ENCODE data around the gene PLEKHG5.
"Not testable (repeated sequence)": the region's sequence is repeated elsewhere in the genome, so short reads cannot be mapped to it uniquely, and the experiment has no call there.

PLEKHG5 gene

GRCh38 chr1:6497215-6497866 is 5.9 kb upstream of the PLEKHG5 start:
- no peaks in the 10 kb centered on the region; the same call in 1 of the 2 replicates for H3K36me3 ChIP-seq (ENCODE audit: control insufficient read depth, insufficient read depth, low read length)
- no CpG with 5 or more reads among the region's 74 CpGs for WGBS (ENCODE audit: insufficient coverage, insufficient read length)
- DNase-seq (ENCODE audit: low read depth, low spot score): no peak
- no peak overlapping the region for H3K27ac ChIP-seq (ENCODE audit: low read length)
- H3K9me3 ChIP-seq (ENCODE audit: control insufficient read depth, insufficient read depth, low read length): no peaks in the 10 kb centered on the region
- H3K27me3 ChIP-seq (ENCODE audit: control insufficient read depth, insufficient read depth, low read length): no peaks in the 10 kb centered on the region; the same call in 1 of the 2 replicates
- H3K4me1 ChIP-seq (ENCODE audit: control insufficient read depth, insufficient read depth, low read length): peaks cover 8% of the 10 kb centered on the region
- peak overlapping the region; percentile 46; the same call in 1 of the 2 replicates for H3K4me3 ChIP-seq (ENCODE audit: low read length)

DNA sequence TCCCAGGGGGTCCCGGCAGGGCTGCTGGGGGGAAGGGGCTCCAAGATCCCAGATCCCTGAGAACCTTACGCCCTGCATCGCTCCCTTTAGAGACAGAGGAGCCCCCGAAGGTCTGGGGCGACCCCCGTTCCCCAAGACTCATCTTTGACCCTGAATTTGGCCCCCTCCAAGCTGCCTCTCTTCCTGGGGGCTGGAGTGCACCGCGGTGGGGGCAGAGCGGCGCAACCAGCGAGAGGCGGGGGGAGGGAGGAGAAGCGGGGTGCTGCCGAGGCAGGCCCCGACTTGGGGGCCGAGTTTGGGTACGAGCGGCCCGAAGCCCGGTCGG is 5.4 kb upstream of the PLEKHG5 start:
- no peak for DNase-seq (ENCODE audit: low read depth, low spot score)
- Histone ChIP-seq H3K36me3 (ENCODE audit: control insufficient read depth, insufficient read depth, low read length) (no peaks in the 10 kb centered on the region; the same call in 1 of the 2 replicates), H3K4me3 (ENCODE audit: low read length) (peak overlapping the region; percentile 39; the same call in 1 of the 2 replicates), H3K9me3 (ENCODE audit: control insufficient read depth, insufficient read depth, low read length) (no peaks in the 10 kb centered on the region), H3K27me3 (ENCODE audit: control insufficient read depth, insufficient read depth, low read length) (no peaks in the 10 kb centered on the region; the same call in 1 of the 2 replicates), H3K4me1 (ENCODE audit: control insufficient read depth, insufficient read depth, low read length) (peaks cover 8% of the 10 kb centered on the region), H3K27ac (ENCODE audit: low read length) (no peak overlapping the region)
- WGBS (ENCODE audit: insufficient coverage, insufficient read length): no CpG with 5 or more reads among the region's 21 CpGs

- Histone ChIP-seq H3K27me3 (ENCODE audit: control insufficient read depth, insufficient read depth, low read length) (no peaks in the 10 kb centered on the region; the same call in 1 of the 2 replicates), H3K36me3 (ENCODE audit: control insufficient read depth, insufficient read depth, low read length) (no peaks in the 10 kb centered on the region; the same call in 1 of the 2 replicates), H3K9me3 (ENCODE audit: control insufficient read depth, insufficient read depth, low read length) (no peaks in the 10 kb centered on the region), H3K4me1 (ENCODE audit: control insufficient read depth, insufficient read depth, low read length) (peaks cover 11% of the 10 kb centered on the region), H3K27ac (ENCODE audit: low read length) (no peak overlapping the region), H3K4me3 (ENCODE audit: low read length) (peak overlapping the region; percentile 39; the same call in 1 of the 2 replicates)
- no peak for DNase-seq (ENCODE audit: low read depth, low spot score)
- no CpG with 5 or more reads among the region's 13 CpGs for WGBS (ENCODE audit: insufficient coverage, insufficient read length)
Observed at GRCh38 chr1:6496365-6496721, 4.9 kb upstream of the PLEKHG5 start.

- Histone ChIP-seq H3K4me3 (ENCODE audit: low read length) (no peak overlapping the region), H3K4me1 (ENCODE audit: control insufficient read depth, insufficient read depth, low read length) (peaks cover 11% of the 10 kb centered on the region), H3K27me3 (ENCODE audit: control insufficient read depth, insufficient read depth, low read length) (no peaks in the 10 kb centered on the region; the same call in 1 of the 2 replicates), H3K9me3 (ENCODE audit: control insufficient read depth, insufficient read depth, low read length) (no peaks in the 10 kb centered on the region), H3K27ac (ENCODE audit: low read length) (no peak overlapping the region), H3K36me3 (ENCODE audit: control insufficient read depth, insufficient read depth, low read length) (no peaks in the 10 kb centered on the region; the same call in 1 of the 2 replicates)
- no peak for DNase-seq (ENCODE audit: low read depth, low spot score)
- WGBS (ENCODE audit: insufficient coverage, insufficient read length): no CpG with 5 or more reads among the region's 14 CpGs
Observed at GRCh38 chr1:6495540-6496364, 4.3 kb upstream of the PLEKHG5 start.

- no CpG with 5 or more reads among the region's 13 CpGs for WGBS (ENCODE audit: insufficient coverage, insufficient read length)
- H3K4me1 ChIP-seq (ENCODE audit: control insufficient read depth, insufficient read depth, low read length): peaks cover 11% of the 10 kb centered on the region
- no peak overlapping the region for H3K27ac ChIP-seq (ENCODE audit: low read length)
- H3K9me3 ChIP-seq (ENCODE audit: control insufficient read depth, insufficient read depth, low read length): no peaks in the 10 kb centered on the region
- DNase-seq (ENCODE audit: low read depth, low spot score): no peak
- H3K4me3 ChIP-seq (ENCODE audit: low read length): no peak overlapping the region
- H3K27me3 ChIP-seq (ENCODE audit: control insufficient read depth, insufficient read depth, low read length): no peaks in the 10 kb centered on the region; the same call in 1 of the 2 replicates
- no peaks in the 10 kb centered on the region; the same call in 1 of the 2 replicates for H3K36me3 ChIP-seq (ENCODE audit: control insufficient read depth, insufficient read depth, low read length)
Observed at GRCh38 chr1:6495041-6495441, 3.6 kb upstream of the PLEKHG5 start.

- H3K4me3 ChIP-seq (ENCODE audit: low read length): no peak overlapping the region
- no peak overlapping the region for H3K27ac ChIP-seq (ENCODE audit: low read length)
- no peaks in the 10 kb centered on the region; the same call in 1 of the 2 replicates for H3K36me3 ChIP-seq (ENCODE audit: control insufficient read depth, insufficient read depth, low read length)
- no peaks in the 10 kb centered on the region for H3K9me3 ChIP-seq (ENCODE audit: control insufficient read depth, insufficient read depth, low read length)
- H3K4me1 ChIP-seq (ENCODE audit: control insufficient read depth, insufficient read depth, low read length): peaks cover 11% of the 10 kb centered on the region
- DNase-seq (ENCODE audit: low read depth, low spot score): no peak
- no CpG with 5 or more reads among the region's 4 CpGs for WGBS (ENCODE audit: insufficient coverage, insufficient read length)
- no peaks in the 10 kb centered on the region; the same call in 1 of the 2 replicates for H3K27me3 ChIP-seq (ENCODE audit: control insufficient read depth, insufficient read depth, low read length)
Observed at GRCh38 chr1:6494627-6495026, 3.2 kb upstream of the PLEKHG5 start.

DNA sequence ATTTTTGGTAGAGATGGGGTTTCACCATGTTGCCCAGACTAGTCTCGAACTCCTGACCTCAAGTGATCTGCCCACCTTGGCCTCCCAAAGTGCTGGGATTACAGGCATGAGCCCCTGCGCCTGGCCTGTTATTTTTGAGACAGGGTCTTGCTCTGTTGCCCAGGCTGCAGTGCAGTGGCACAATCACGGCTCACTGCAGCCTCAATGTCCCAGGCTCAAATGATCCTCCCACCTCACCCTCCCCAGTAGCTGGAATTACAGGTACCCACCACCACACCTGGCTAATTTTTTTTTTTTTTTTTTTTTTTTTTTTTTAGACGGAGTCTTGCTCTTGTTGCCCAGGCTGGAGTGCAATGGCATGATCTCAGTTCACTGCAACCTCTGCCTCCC is 2.4 kb upstream of the PLEKHG5 start:
- not testable (repeated sequence) for H3K9me3 ChIP-seq (ENCODE audit: control insufficient read depth, insufficient read depth, low read length); H3K27ac ChIP-seq (ENCODE audit: low read length); H3K36me3 ChIP-seq (ENCODE audit: control insufficient read depth, insufficient read depth, low read length); H3K27me3 ChIP-seq (ENCODE audit: control insufficient read depth, insufficient read depth, low read length); H3K4me3 ChIP-seq (ENCODE audit: low read length); DNase-seq (ENCODE audit: low read depth, low spot score)
- WGBS (ENCODE audit: insufficient coverage, insufficient read length): no CpG with 5 or more reads among the region's 4 CpGs
- H3K4me1 ChIP-seq (ENCODE audit: control insufficient read depth, insufficient read depth, low read length): peaks cover 11% of the 10 kb centered on the region

DNA sequence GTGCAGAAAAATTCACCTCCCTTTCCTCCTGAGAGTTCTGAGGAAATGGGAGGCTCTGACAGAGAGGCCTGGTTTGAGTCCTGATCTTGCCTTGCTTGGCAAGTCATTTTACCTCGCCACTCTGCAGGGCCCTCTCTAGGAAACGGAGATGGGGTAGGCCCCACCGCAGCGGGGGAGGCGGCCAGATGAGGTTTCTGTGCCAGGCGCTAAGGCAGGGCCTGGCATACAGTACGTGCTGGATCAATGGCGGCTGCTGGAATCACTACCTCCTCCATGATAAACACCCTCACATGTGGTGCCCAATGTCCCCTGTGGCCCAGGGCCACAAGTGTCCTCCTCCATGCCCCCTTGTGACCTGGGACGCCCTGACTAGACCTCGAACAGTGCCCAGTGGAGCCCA is 499 bp upstream of the PLEKHG5 start:
- no CpG with 5 or more reads among the region's 10 CpGs for WGBS (ENCODE audit: insufficient coverage, insufficient read length)
- Histone ChIP-seq H3K36me3 (ENCODE audit: control insufficient read depth, insufficient read depth, low read length) (no peaks in the 10 kb centered on the region; the same call in 1 of the 2 replicates), H3K9me3 (ENCODE audit: control insufficient read depth, insufficient read depth, low read length) (no peaks in the 10 kb centered on the region), H3K4me1 (ENCODE audit: control insufficient read depth, insufficient read depth, low read length) (peaks cover 10% of the 10 kb centered on the region), H3K27ac (ENCODE audit: low read length) (no peak overlapping the region), H3K4me3 (ENCODE audit: low read length) (no peak overlapping the region), H3K27me3 (ENCODE audit: control insufficient read depth, insufficient read depth, low read length) (no peaks in the 10 kb centered on the region; the same call in 1 of the 2 replicates)
- DNase-seq (ENCODE audit: low read depth, low spot score): no peak

GRCh38 chr1:6491081-6491449 is 402 bp downstream of the PLEKHG5 start:
- no peak overlapping the region for H3K27ac ChIP-seq (ENCODE audit: low read length)
- H3K27me3 ChIP-seq (ENCODE audit: control insufficient read depth, insufficient read depth, low read length): no peaks in the 10 kb centered on the region
- no peaks in the 10 kb centered on the region; the same call in 1 of the 2 replicates for H3K36me3 ChIP-seq (ENCODE audit: control insufficient read depth, insufficient read depth, low read length)
- no peaks in the 10 kb centered on the region for H3K9me3 ChIP-seq (ENCODE audit: control insufficient read depth, insufficient read depth, low read length)
- peaks cover 7% of the 10 kb centered on the region for H3K4me1 ChIP-seq (ENCODE audit: control insufficient read depth, insufficient read depth, low read length)
- H3K4me3 ChIP-seq (ENCODE audit: low read length): peak overlapping the region; percentile 63; the same call in 1 of the 2 replicates
- WGBS (ENCODE audit: insufficient coverage, insufficient read length): no CpG with 5 or more reads among the region's 6 CpGs
- no peak for DNase-seq (ENCODE audit: low read depth, low spot score)

DNA sequence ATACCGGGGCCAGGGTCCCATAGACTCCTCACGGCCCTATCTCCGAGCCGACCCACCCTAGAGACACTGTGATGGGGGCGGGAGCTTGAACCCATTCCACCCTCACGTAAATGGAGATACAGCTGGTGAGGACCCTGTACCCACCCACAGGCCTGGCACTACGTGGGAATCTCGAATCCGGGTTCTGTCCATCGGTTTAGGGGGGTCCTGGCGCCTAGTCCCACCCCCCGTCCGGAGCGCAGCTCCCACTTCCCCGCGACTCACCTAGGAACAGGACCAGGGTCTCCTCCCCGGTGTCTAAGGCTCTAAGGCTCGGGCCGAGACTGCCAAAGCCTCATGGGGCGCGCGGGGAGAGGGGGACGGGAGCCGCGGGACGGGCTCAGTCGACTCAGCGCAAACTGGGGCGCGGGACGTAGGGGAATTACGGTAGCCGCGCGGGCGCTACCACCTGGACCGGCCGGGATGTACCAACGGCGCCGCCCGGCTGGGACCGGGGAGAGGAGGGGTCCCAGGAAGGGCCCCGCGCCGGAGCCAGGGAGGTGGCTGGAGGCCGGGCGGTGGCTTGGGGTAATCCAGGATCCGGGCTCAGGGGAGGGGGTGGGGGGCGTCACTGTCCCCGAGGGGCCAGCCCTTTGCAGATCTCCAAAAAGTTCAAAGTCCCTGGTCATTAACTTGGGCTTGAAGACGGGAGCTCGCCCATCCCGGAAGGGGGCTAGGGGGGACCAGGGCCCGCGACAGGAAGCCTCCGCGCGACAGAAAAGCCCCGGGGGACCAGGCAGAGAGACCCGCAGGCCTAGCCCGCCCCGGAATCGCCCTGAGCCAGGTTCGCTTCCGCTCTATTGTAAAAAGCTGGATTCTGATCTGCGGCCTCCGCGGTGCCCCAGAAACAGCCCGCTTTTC is 1.0 kb downstream of the PLEKHG5 start:
- no peak for DNase-seq (ENCODE audit: low read depth, low spot score)
- peak overlapping the region; percentile 63; the same call in 1 of the 2 replicates for H3K4me3 ChIP-seq (ENCODE audit: low read length)
- no CpG with 5 or more reads among the region's 70 CpGs for WGBS (ENCODE audit: insufficient coverage, insufficient read length)
- no peak overlapping the region for H3K27ac ChIP-seq (ENCODE audit: low read length)
- H3K9me3 ChIP-seq (ENCODE audit: control insufficient read depth, insufficient read depth, low read length): no peaks in the 10 kb centered on the region
- no peaks in the 10 kb centered on the region; the same call in 1 of the 2 replicates for H3K36me3 ChIP-seq (ENCODE audit: control insufficient read depth, insufficient read depth, low read length)
- H3K4me1 ChIP-seq (ENCODE audit: control insufficient read depth, insufficient read depth, low read length): peaks cover 3% of the 10 kb centered on the region
- H3K27me3 ChIP-seq (ENCODE audit: control insufficient read depth, insufficient read depth, low read length): no peaks in the 10 kb centered on the region

Measured in iPS DF 6.9 (cell line).